HEK293 (cell line): Measurements from ENCODE around the gene FTHL17.

ENCODE experiments used
- CTCF ChIA-PET: fragments of 350-600 bp; formaldehyde crosslinking; extraction: SDS; loops from one replicate; lab custom pipeline; 2021; ENCODE audit warnings: antibody characterized with exemption; lab: Yijun Ruan, JAX
- POLR2A ChIA-PET: fragments of 300-600 bp; formaldehyde crosslinking; extraction: SDS; loops from one replicate; lab custom pipeline; 2020; ENCODE audit warnings: antibody characterized with exemption, inconsistent platforms; lab: Yijun Ruan, JAX
- H3K27ac ChIP-seq: fragments of 200-500 bp; sonication (Bioruptor generic); 2 replicates; pipeline ENCODE4 v1.5.1; 2014; ENCODE audit warnings: low read depth, low read length, control low read depth, inconsistent platforms; ENCODE audit errors: extremely low read depth
- H3K36me3 ChIP-seq, 2 experiments: fragments of 200-500 bp in 1 of 2; sonication (Bioruptor generic) in 1 of 2; 1 replicate in 1 of 2; 2 replicates in 1 of 2; pipeline ENCODE4 v1.5.1; 2014 to 2017; ENCODE audit warnings: inconsistent platforms in 2 of 2, low read length in 2 of 2; ENCODE audit not compliant: control insufficient read depth in 2 of 2, insufficient read depth in 1 of 2
- H3K4me1 ChIP-seq: fragments of 200-500 bp; sonication (Bioruptor generic); 2 replicates; pipeline ENCODE4 v1.5.1; 2014; ENCODE audit warnings: mild to moderate bottlenecking, low read length, inconsistent platforms; ENCODE audit not compliant: control insufficient read depth, insufficient read depth
- H3K4me3 ChIP-seq: 2 replicates; pipeline ENCODE4 v1.5.1; 2011; ENCODE audit warnings: low read depth, mild to moderate bottlenecking, control low read depth, low read length, moderate library complexity
- H3K9me3 ChIP-seq: fragments of 200-500 bp; sonication (Bioruptor generic); 2 replicates; pipeline ENCODE4 v1.5.1; 2014; ENCODE audit warnings: low read depth, low read length, inconsistent platforms; ENCODE audit not compliant: control insufficient read depth, insufficient read depth
- ATF2 ChIP-seq: fragments of 450-650 bp; formaldehyde crosslinking; IDR thresholded peaks from 2 replicates; pipeline ENCODE4 v1.5.1; 2016; ENCODE audit warnings: missing biosample characterization, missing genetic modification characterization, low read depth
- BCL6B ChIP-seq: fragments of 450-650 bp; formaldehyde crosslinking; IDR thresholded peaks from 2 replicates; pipeline ENCODE4 v1.5.1; 2017; ENCODE audit warnings: missing biosample characterization, missing genetic modification characterization
- CTCF ChIP-seq: fragments of 450-650 bp; formaldehyde crosslinking; IDR thresholded peaks from 2 replicates; pipeline ENCODE4 v1.5.1; 2016; ENCODE audit warnings: missing biosample characterization, missing genetic modification characterization
- GFI1B ChIP-seq: fragments of 450-650 bp; formaldehyde crosslinking; IDR thresholded peaks from 2 replicates; pipeline ENCODE4 v1.5.1; 2016; ENCODE audit warnings: missing biosample characterization, missing genetic modification characterization
- KLF17 ChIP-seq: fragments of 450-650 bp; formaldehyde crosslinking; IDR thresholded peaks from 2 replicates; pipeline ENCODE4 v1.5.1; 2016; ENCODE audit warnings: missing biosample characterization, missing genetic modification characterization
- REPIN1 ChIP-seq: fragments of 450-650 bp; formaldehyde crosslinking; IDR thresholded peaks from 2 replicates; pipeline ENCODE4 v1.5.1; 2017; ENCODE audit warnings: missing biosample characterization, missing genetic modification characterization, low read depth
- SCRT1 ChIP-seq: fragments of 450-650 bp; formaldehyde crosslinking; IDR thresholded peaks from 2 replicates; pipeline ENCODE4 v1.5.1; 2016; ENCODE audit warnings: missing biosample characterization, missing genetic modification characterization, borderline replicate concordance
- TRIM28 ChIP-seq: IDR thresholded peaks from 2 replicates; pipeline ENCODE4 v1.6.1; 2011; ENCODE audit warnings: low read length, control low read depth, borderline replicate concordance
- YY2 ChIP-seq: fragments of 450-650 bp; formaldehyde crosslinking; IDR thresholded peaks from 2 replicates; pipeline ENCODE4 v1.5.1; 2016; ENCODE audit warnings: missing biosample characterization, missing genetic modification characterization
- ZBTB1 ChIP-seq: fragments of 450-650 bp; formaldehyde crosslinking; IDR thresholded peaks from 2 replicates; pipeline ENCODE4 v1.5.1; 2016; ENCODE audit warnings: missing biosample characterization, missing genetic modification characterization
- ZBTB6 ChIP-seq: fragments of 450-650 bp; formaldehyde crosslinking; IDR thresholded peaks from 2 replicates; pipeline ENCODE4 v1.5.1; 2017; ENCODE audit warnings: missing biosample characterization, missing genetic modification characterization
- ZNF112 ChIP-seq: fragments of 450-650 bp; formaldehyde crosslinking; IDR thresholded peaks from 2 replicates; pipeline ENCODE4 v1.5.0; 2017; ENCODE audit warnings: missing biosample characterization, missing genetic modification characterization
- ZNF416 ChIP-seq: fragments of 450-650 bp; formaldehyde crosslinking; IDR thresholded peaks from 2 replicates; pipeline ENCODE4 v1.5.1; 2016; ENCODE audit warnings: missing biosample characterization, missing genetic modification characterization
- ZNF426 ChIP-seq: fragments of 450-650 bp; formaldehyde crosslinking; IDR thresholded peaks from 2 replicates; pipeline ENCODE4 v1.5.1; 2017; ENCODE audit warnings: missing biosample characterization, missing genetic modification characterization, mild to moderate bottlenecking, inconsistent platforms, moderate library complexity
- ZNF513 ChIP-seq: fragments of 450-650 bp; IDR thresholded peaks from 2 replicates; pipeline ENCODE4 v1.5.1; 2018; ENCODE audit warnings: missing biosample characterization, missing genetic modification characterization
- ZNF544 ChIP-seq: fragments of 450-650 bp; formaldehyde crosslinking; IDR thresholded peaks from 2 replicates; pipeline ENCODE4 v1.5.0; 2017; ENCODE audit warnings: missing biosample characterization, missing genetic modification characterization
- ZNF555 ChIP-seq: fragments of 450-650 bp; formaldehyde crosslinking; conservative IDR thresholded peaks from 2 replicates; pipeline ENCODE4 v1.5.1; 2017; ENCODE audit warnings: missing biosample characterization, mild to moderate bottlenecking, missing genetic modification characterization, inconsistent platforms
- ZNF624 ChIP-seq: fragments of 450-650 bp; formaldehyde crosslinking; IDR thresholded peaks from 2 replicates; pipeline ENCODE4 v1.5.1; 2017; ENCODE audit warnings: missing biosample characterization, missing genetic modification characterization
- ZNF654 ChIP-seq: fragments of 450-650 bp; formaldehyde crosslinking; IDR thresholded peaks from 2 replicates; pipeline ENCODE4 v1.5.1; 2016; ENCODE audit warnings: low read depth, missing biosample characterization, missing genetic modification characterization
- ZNF76 ChIP-seq: fragments of 450-650 bp; formaldehyde crosslinking; IDR thresholded peaks from 2 replicates; pipeline ENCODE4; 2016; ENCODE audit warnings: low read depth, missing biosample characterization, missing genetic modification characterization, borderline replicate concordance
- ZNF768 ChIP-seq: fragments of 450-650 bp; formaldehyde crosslinking; IDR thresholded peaks from 2 replicates; pipeline ENCODE4 v1.5.1; 2018; ENCODE audit warnings: missing biosample characterization, mild to moderate bottlenecking, missing genetic modification characterization
- ZNF837 ChIP-seq: fragments of 450-650 bp; formaldehyde crosslinking; IDR thresholded peaks from 2 replicates; pipeline ENCODE4 v1.5.1; 2016; ENCODE audit warnings: missing biosample characterization, missing genetic modification characterization
- ZSCAN23 ChIP-seq: fragments of 450-650 bp; formaldehyde crosslinking; IDR thresholded peaks from 2 replicates; pipeline ENCODE4 v1.5.1; 2016; ENCODE audit warnings: missing biosample characterization, missing genetic modification characterization
- ZSCAN30 ChIP-seq: fragments of 450-650 bp; IDR thresholded peaks from 2 replicates; pipeline ENCODE4 v1.5.1; 2018; ENCODE audit warnings: missing biosample characterization, mild to moderate bottlenecking, missing genetic modification characterization, moderate library complexity

Gene FTHL17

GRCh38 chrX:31036895-31037294 lies 34.9 kb downstream of the FTHL17 start:
- no peaks in the 10 kb centered on the region for H3K4me1 ChIP-seq
- no peak overlapping the region for H3K27ac ChIP-seq
- H3K36me3 ChIP-seq = no peaks in the 10 kb centered on the region
- CTCF ChIA-PET = interaction anchor here (0.6 to 4.7 kb wide), 28 partner anchors 9 to 998 kb away, joined by 3 to 91 read pairs (median 4); no protein-coding TSS in a partner anchor
- no peak overlapping the region for H3K4me3 ChIP-seq
- TF ChIP-seq CTCF (tag by site-specific recombination) = 0 out of 2 replicates have a peak, but pooled peaks have one; percentile 9
- no peak for TF ChIP-seq SCRT1 (tag by site-specific recombination)
- peak; percentile 51 for TF ChIP-seq ZNF654
- no peak for TF ChIP-seq ZBTB6 (tag by site-specific recombination)
- TF ChIP-seq YY2 (tag by site-specific recombination) = no peak
- 0 out of 2 replicates have a peak, but pooled peaks have one; percentile 37 for TF ChIP-seq TRIM28
- no peak for TF ChIP-seq ZNF837 (tag by site-specific recombination)
- POLR2A ChIA-PET = interaction anchor here (0.8 kb wide), 1 partner anchor 172 kb away, joined by 3 read pairs; no protein-coding TSS in a partner anchor
- H3K9me3 ChIP-seq = no peaks in the 10 kb centered on the region

- POLR2A ChIA-PET = no interaction called here
- H3K9me3 ChIP-seq = no peaks in the 10 kb centered on the region
- no peaks in the 10 kb centered on the region for H3K4me1 ChIP-seq
- no peaks in the 10 kb centered on the region for H3K36me3 ChIP-seq
- CTCF ChIA-PET = interaction anchor here (1.9 kb wide), 1 partner anchor 11 kb away, joined by 13 read pairs; no protein-coding TSS in a partner anchor
- TF ChIP-seq ZNF416 (no peak), ZBTB1 (tag by site-specific recombination) (no peak), ZNF624 (tag by site-specific recombination) (no peak), ZSCAN23 (tag by site-specific recombination) (no peak), ZNF544 (tag by site-specific recombination) (no peak), GFI1B (tag by site-specific recombination) (no peak), CTCF (tag by site-specific recombination) (no peak), ZNF555 (tag by site-specific recombination) (no peak), ZNF76 (no peak), ATF2 (tag by site-specific recombination) (no peak), KLF17 (tag by site-specific recombination) (no peak), REPIN1 (no peak), ZNF513 (tag by site-specific recombination) (no peak), BCL6B (no peak), ZSCAN30 (tag by site-specific recombination) (no peak), ZNF768 (tag by site-specific recombination) (no peak), ZNF426 (tag by site-specific recombination) (no peak), ZNF112 (no peak)
- H3K4me3 ChIP-seq = no peak overlapping the region
- H3K27ac ChIP-seq = no peak overlapping the region
These were observed 44.5 kb downstream of the FTHL17 start for GRCh38 chrX:31027351-31027750.
